Naive thymus-derived CD4-positive, alpha-beta T cell (primary cell): ENCODE measurements around the gene EMC6. TPM values are rescaled to one million over a fixed set of nuclear protein-coding genes. Genes with fewer than 3 reads are reported as not detected.

Experiments
- ATAC-seq: fragments of 150-1000 bp; cut with Tn5 transposase; 2 replicates; pipeline ENCODE4 v1.10.0; 2021; ENCODE audit warnings: mild to moderate bottlenecking, moderate library complexity
- CTCF ChIA-PET: fragments of 350-600 bp; sonication (Branson Sonifier 250); formaldehyde crosslinking; loops from one replicate; lab custom pipeline; 2021; ENCODE audit warnings: antibody characterized with exemption; lab: Charles Lee
- POLR2A ChIA-PET: fragments of 350-600 bp; sonication (Branson Sonifier 250); formaldehyde crosslinking; loops from one replicate; lab custom pipeline; 2021; ENCODE audit warnings: antibody characterized with exemption, inconsistent platforms; lab: Charles Lee
- DNase-seq, 9 donors: peaks; one replicate each; pipeline versions ENCODE4 v3.0.0 to v3.0.0-alpha.2; 2020 to 2022; ENCODE audit warnings: mixed read lengths in 1 of 9
- H3K27ac ChIP-seq: one replicate; pipeline ENCODE4 v1.7.0; 2013; ENCODE audit warnings: mild to moderate bottlenecking, low read depth, low read length, moderate library complexity
- H3K27me3 ChIP-seq, 2 donors: one replicate each; pipeline ENCODE4 v1.7.0; 2013; ENCODE audit warnings: low read length in 2 of 2, mild to moderate bottlenecking in 2 of 2, moderate library complexity in 2 of 2; ENCODE audit not compliant: control insufficient read depth in 2 of 2, insufficient read depth in 2 of 2
- H3K36me3 ChIP-seq, 3 experiments: 1 replicate in 2 of 3; 2 replicates in 1 of 3; pipeline ENCODE4 v1.7.0; 2013; ENCODE audit warnings: low read length in 3 of 3, mild to moderate bottlenecking in 3 of 3, moderate library complexity in 1 of 3; ENCODE audit not compliant: insufficient read depth in 3 of 3, control insufficient read depth in 2 of 3
- H3K4me1 ChIP-seq, 2 donors: one replicate each; pipeline ENCODE4 v1.7.0; 2013; ENCODE audit warnings: low read length in 2 of 2, mild to moderate bottlenecking in 2 of 2, moderate library complexity in 1 of 2; ENCODE audit not compliant: control insufficient read depth in 2 of 2, insufficient read depth in 2 of 2
- H3K4me3 ChIP-seq: 2 replicates; pipeline ENCODE4 v1.7.0; 2013; ENCODE audit warnings: mild to moderate bottlenecking, low read length
- H3K9me3 ChIP-seq, 3 experiments: 1 replicate in 2 of 3; 2 replicates in 1 of 3; pipeline ENCODE4 v1.7.0; 2013; ENCODE audit warnings: low read length in 3 of 3; ENCODE audit not compliant: control insufficient read depth in 2 of 3
- H3K27ac Mint-ChIP-seq, 9 donors: one replicate each; pipeline ENCODE4 v1.8.0; 2020 to 2022; ENCODE audit warnings: mixed read lengths in 9 of 9, mild to moderate bottlenecking in 8 of 9, moderate library complexity in 5 of 9, inconsistent platforms in 2 of 9
- H3K27me3 Mint-ChIP-seq, 5 donors: one replicate each; pipeline ENCODE4 v1.8.0; 2021 to 2022; ENCODE audit warnings: mixed read lengths in 5 of 5, mild to moderate bottlenecking in 1 of 5
- H3K36me3 Mint-ChIP-seq, 5 donors: one replicate each; pipeline ENCODE4 v1.8.0; 2020 to 2022; ENCODE audit warnings: mixed read lengths in 5 of 5, mild to moderate bottlenecking in 3 of 5, inconsistent platforms in 1 of 5
- H3K4me1 Mint-ChIP-seq, 7 donors: one replicate each; pipeline ENCODE4 v1.8.0; 2020 to 2022; ENCODE audit warnings: mixed read lengths in 7 of 7, mild to moderate bottlenecking in 3 of 7, inconsistent platforms in 1 of 7
- H3K4me3 Mint-ChIP-seq, 10 donors: one replicate each; pipeline ENCODE4 v1.8.0; 2020 to 2022; ENCODE audit warnings: mild to moderate bottlenecking in 10 of 10, mixed read lengths in 10 of 10, moderate library complexity in 6 of 10, inconsistent platforms in 2 of 10
- H3K9me3 Mint-ChIP-seq, 11 donors: one replicate each; pipeline ENCODE4 v1.8.0; 2020 to 2022; ENCODE audit warnings: mixed read lengths in 11 of 11, mild to moderate bottlenecking in 4 of 11, inconsistent platforms in 1 of 11, moderate library complexity in 1 of 11
- intact Hi-C, 2 donors: fragments of 100-400 bp; cut with micrococcal nuclease; formaldehyde crosslinking; loops; one replicate each; pipeline ENCODE4 v1.15.1; 2023
- polyA plus RNA-seq, 2 donors: library from polyadenylated mRNA; unstranded; fragments of 300-500 nt; fragmentation: Illumina TruSeq; gene quantifications; one replicate each; pipeline ENCODE4 v1.2.3, GENCODE V29; 2021
- total RNA-seq, 6 experiments: library from RNA in 5 of 6; stranded (reverse) in 5 of 6; gene quantifications; 1 replicate in 5 of 6; 2 replicates in 1 of 6; pipeline ENCODE4 v1.2.3 and lab custom pipeline; 2021 to 2026

The EMC6 gene
- total and polyA plus RNA-seq, 7 experiments from 2014 or later: 23.1 to 133 (median 32.8) TPM

- Histone ChIP-seq H3K36me3 (peaks cover 0 to 33% (median 4%) of the 10 kb centered on the region in 3 experiments), H3K4me3 (no peak overlapping the region), H3K4me1 (peaks cover 0 to 3% of the 10 kb centered on the region in 2 donors), H3K27me3 (no peaks in the 10 kb centered on the region), H3K27ac (no peak overlapping the region), H3K9me3 (no peaks in the 10 kb centered on the region)
- ChIA-PET CTCF (no interaction called here), POLR2A (no interaction called here)
- Mint-ChIP-seq H3K36me3 (peaks cover 4 to 28% (median 14%) of the 10 kb centered on the region in 5 donors), H3K9me3 (no peaks in the 10 kb centered on the region), H3K4me3 (no peak overlapping the region), H3K4me1 (peaks cover 6 to 24% (median 16%) of the 10 kb centered on the region in 7 donors), H3K27me3 (no peaks in the 10 kb centered on the region), H3K27ac (no peak overlapping the region)
- DNase-seq (no peak), ATAC-seq (no peak)
- intact Hi-C loops: loop anchor here in 1 of 2 donors (10.0 kb wide), 1 partner anchor 1036 kb away; the partner anchor contains the start of gene PAFAH1B1
These were observed 37.8 kb upstream of the EMC6 start for GRCh38 chr17:3630781-3631180.

GRCh38 chr17:3632287-3632686 is 36.3 kb upstream of the EMC6 start:
- intact Hi-C loops: loop anchor here in 1 of 2 donors (10.0 kb wide), 1 partner anchor 1037 kb away; the partner anchor contains the start of gene PAFAH1B1
- CTCF ChIA-PET: interaction anchor here (0.6 kb wide), 2 partner anchors 14 to 1430 kb away, joined by 3 to 5 read pairs; no protein-coding TSS in a partner anchor
- Mint-ChIP-seq H3K27me3 (no peaks in the 10 kb centered on the region), H3K9me3 (no peaks in the 10 kb centered on the region), H3K4me3 (no peak overlapping the region), H3K27ac (no peak overlapping the region), H3K36me3 (peaks cover 4 to 18% (median 9%) of the 10 kb centered on the region in 5 donors), H3K4me1 (peaks cover 10 to 28% (median 19%) of the 10 kb centered on the region in 7 donors)
- POLR2A ChIA-PET: no interaction called here
- H3K9me3 ChIP-seq: no peaks in the 10 kb centered on the region
- no peaks in the 10 kb centered on the region for H3K27me3 ChIP-seq
- H3K4me1 ChIP-seq: peaks cover 0 to 3% of the 10 kb centered on the region in 2 donors
- no peak overlapping the region for H3K27ac ChIP-seq
- ATAC-seq (no peak), DNase-seq (no peak)
- H3K4me3 ChIP-seq: no peak overlapping the region
- H3K36me3 ChIP-seq: peaks cover 0 to 37% (median 4%) of the 10 kb centered on the region in 3 experiments

- DNase-seq (peak in 1 of 9 donors; percentile 8), ATAC-seq (no peak)
- H3K36me3 Mint-ChIP-seq: peaks cover 0 to 10% (median 5%) of the 10 kb centered on the region in 5 donors
- Histone ChIP-seq H3K9me3 (no peaks in the 10 kb centered on the region), H3K27me3 (no peaks in the 10 kb centered on the region), H3K36me3 (peaks cover 0 to 13% (median 0%) of the 10 kb centered on the region in 3 experiments), H3K4me1 (peaks cover 0 to 3% of the 10 kb centered on the region in 2 donors), H3K4me3 (peak overlapping the region; percentile 97), H3K27ac (peak overlapping the region; percentile 98)
- peak overlapping the region; percentile 86 to 99 (median 98) for H3K4me3 Mint-ChIP-seq
- CTCF ChIA-PET: interaction anchor here (0.9 to 1.3 kb wide), 2 partner anchors 103 to 329 kb away, joined by 3 read pairs; no protein-coding TSS in a partner anchor
- H3K27ac Mint-ChIP-seq: peak overlapping the region in 7 of 9 donors; percentile 54 to 98 (median 79)
- H3K4me1 Mint-ChIP-seq: peaks cover 17 to 40% (median 30%) of the 10 kb centered on the region in 7 donors
- no peaks in the 10 kb centered on the region for H3K27me3 Mint-ChIP-seq
- POLR2A ChIA-PET: interaction anchor here (0.9 to 2.1 kb wide), 8 partner anchors 9 to 1647 kb away, joined by 3 to 8 read pairs (median 4); partner anchors contain the start of genes CYB5D2, EMC6, TAX1BP3 and ZZEF1
- intact Hi-C loops: loop anchor here (1.0 to 10.0 kb wide), 11 partner anchors 33 to 1235 kb away; partner anchors contain the start of genes EMC6 (in 2 of the 2), TAX1BP3 (in 2 of the 2), ANKFY1 (in 1 of the 2) and ATP2A3 (in 1 of the 2)
- H3K9me3 Mint-ChIP-seq: no peaks in the 10 kb centered on the region
These were observed 33.0 kb upstream of the EMC6 start for GRCh38 chr17:3635474-3636153.

GRCh38 chr17:3636154-3636907 is 32.3 kb upstream of the EMC6 start, which contains the start of the genes CTNS and SHPK:
TSS of gene CTNS (plus strand) at chr17:3636760. CDS start at chr17:3640207, 3,447 bp downstream.
TSS of gene SHPK (minus strand) at chr17:3636250. CDS start at chr17:3636219, 31 bp downstream.
- DNase-seq (peak; percentile 90 to 95 (median 95)), ATAC-seq (peak; percentile 98)
- Histone ChIP-seq H3K4me3 (peak within 1 kb of the TSS; percentile 97), H3K36me3 (peaks cover 0 to 9% (median 0%) of the 10 kb centered on the region in 3 experiments), H3K4me1 (peaks cover 0 to 3% of the 10 kb centered on the region in 2 donors), H3K27ac (peak within 1 kb of the TSS; percentile 98), H3K27me3 (no peaks in the 10 kb centered on the region), H3K9me3 (no peaks in the 10 kb centered on the region)
- Mint-ChIP-seq H3K4me1 (peaks cover 17 to 45% (median 29%) of the 10 kb centered on the region in 7 donors), H3K9me3 (no peaks in the 10 kb centered on the region), H3K36me3 (peaks cover 0 to 10% (median 5%) of the 10 kb centered on the region in 5 donors), H3K27me3 (no peaks in the 10 kb centered on the region), H3K4me3 (peak within 1 kb of the TSS; percentile 86 to 99 (median 98)), H3K27ac (peak within 1 kb of the TSS; percentile 96 to 100 (median 99))
- ChIA-PET CTCF (interaction anchor here (0.9 to 1.3 kb wide), 3 partner anchors 87 to 329 kb away, joined by 3 to 4 read pairs (median 3); partner anchors contain the start of gene HASPIN), POLR2A (interaction anchor here (0.6 to 2.1 kb wide), 10 partner anchors 10 to 1646 kb away, joined by 3 to 8 read pairs (median 4); partner anchors contain the start of genes CYB5D2, EMC6, TAX1BP3 and ZZEF1)
- intact Hi-C loops: loop anchor here (1.0 to 10.0 kb wide), 11 partner anchors 32 to 1236 kb away; partner anchors contain the start of genes EMC6 (in 2 of the 2), TAX1BP3 (in 2 of the 2), ANKFY1 (in 1 of the 2) and ATP2A3 (in 1 of the 2)

- Histone ChIP-seq H3K4me3 (peak overlapping the region; percentile 97), H3K4me1 (peaks cover 0 to 3% of the 10 kb centered on the region in 2 donors), H3K9me3 (no peaks in the 10 kb centered on the region), H3K27ac (peak overlapping the region; percentile 98), H3K27me3 (no peaks in the 10 kb centered on the region), H3K36me3 (peaks cover 0 to 9% (median 0%) of the 10 kb centered on the region in 3 experiments)
- H3K27me3 Mint-ChIP-seq: no peaks in the 10 kb centered on the region
- intact Hi-C loops: loop anchor here (1.0 to 10.0 kb wide), 11 partner anchors 31 to 1236 kb away; partner anchors contain the start of genes EMC6 (in 2 of the 2), TAX1BP3 (in 2 of the 2), ANKFY1 (in 1 of the 2) and ATP2A3 (in 1 of the 2)
- H3K9me3 Mint-ChIP-seq: no peaks in the 10 kb centered on the region
- H3K4me1 Mint-ChIP-seq: peaks cover 17 to 45% (median 29%) of the 10 kb centered on the region in 7 donors
- H3K36me3 Mint-ChIP-seq: peaks cover 0 to 10% (median 6%) of the 10 kb centered on the region in 5 donors
- DNase-seq: no peak
- H3K27ac Mint-ChIP-seq: peak overlapping the region in 8 of 9 donors; percentile 49 to 99 (median 68)
- ChIA-PET POLR2A (interaction anchor here (1.0 to 2.1 kb wide), 6 partner anchors 11 to 1646 kb away, joined by 3 to 7 read pairs (median 4); partner anchors contain the start of genes EMC6 and TAX1BP3), CTCF (interaction anchor here (1.0 to 1.3 kb wide), 2 partner anchors 86 to 328 kb away, joined by 3 to 4 read pairs; partner anchors contain the start of gene HASPIN)
- peak overlapping the region; percentile 69 to 99 (median 96) for H3K4me3 Mint-ChIP-seq
- ATAC-seq: no peak
These were observed 31.7 kb upstream of the EMC6 start for GRCh38 chr17:3636908-3637373.
